ENCODE data around the gene OR12D1.
"Not testable (repeated sequence)": the region's sequence is repeated elsewhere in the genome, so short reads cannot be mapped to it uniquely, and the experiment has no call there.

OR12D1 gene

DNA sequence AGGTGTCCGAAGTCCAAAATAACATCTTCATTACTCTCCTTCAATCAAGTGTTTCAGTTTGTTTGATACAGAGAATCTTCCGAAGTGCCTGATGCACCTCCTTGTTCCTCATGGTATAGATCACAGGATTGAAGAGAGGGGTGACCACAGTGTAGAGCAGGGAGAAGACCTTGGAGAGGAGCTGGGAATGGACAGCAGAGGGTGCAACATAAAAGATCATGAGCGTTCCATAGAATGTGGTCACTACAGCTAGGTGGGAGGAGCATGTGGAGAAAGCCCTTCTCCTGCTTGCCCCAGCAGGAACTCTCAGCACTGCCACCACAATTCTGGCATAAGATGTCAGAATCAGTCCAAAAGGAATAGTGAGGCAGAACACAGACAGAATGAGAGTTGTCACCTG lies 11.9 kb downstream of the OR12D1 start:
- Histone ChIP-seq H4K20me1 (ENCODE audit: insufficient read depth, low read length) (no peaks in the 10 kb centered on the region), H3K9ac (ENCODE audit: low read length) (no peak overlapping the region), H2AFZ (ENCODE audit: low read length) (no peak overlapping the region), H3K4me3 (ENCODE audit: low read length) (no peak overlapping the region), H3K9me2 (replicated peaks; ENCODE audit: insufficient read depth, low read length) (no peaks in the 10 kb centered on the region), H3F3A (ENCODE audit: insufficient read depth, low read length) (no peaks in the 10 kb centered on the region), H3K4me1 (ENCODE audit: low read length) (no peaks in the 10 kb centered on the region), H3K27ac (ENCODE audit: low read length) (no peak overlapping the region), H3K27me3 (replicated peaks; ENCODE audit: insufficient read depth, low read length) (no peaks in the 10 kb centered on the region), H3K79me2 (ENCODE audit: low read length) (no peaks in the 10 kb centered on the region), H3K9me3 (replicated peaks; ENCODE audit: insufficient read depth, low read length) (no peaks in the 10 kb centered on the region), H3K4me2 (ENCODE audit: low read depth, low read length) (no peak overlapping the region), H3K36me3 (replicated peaks; ENCODE audit: insufficient read depth, low read length) (no peaks in the 10 kb centered on the region)
- TF ChIP-seq, protein P1, sequence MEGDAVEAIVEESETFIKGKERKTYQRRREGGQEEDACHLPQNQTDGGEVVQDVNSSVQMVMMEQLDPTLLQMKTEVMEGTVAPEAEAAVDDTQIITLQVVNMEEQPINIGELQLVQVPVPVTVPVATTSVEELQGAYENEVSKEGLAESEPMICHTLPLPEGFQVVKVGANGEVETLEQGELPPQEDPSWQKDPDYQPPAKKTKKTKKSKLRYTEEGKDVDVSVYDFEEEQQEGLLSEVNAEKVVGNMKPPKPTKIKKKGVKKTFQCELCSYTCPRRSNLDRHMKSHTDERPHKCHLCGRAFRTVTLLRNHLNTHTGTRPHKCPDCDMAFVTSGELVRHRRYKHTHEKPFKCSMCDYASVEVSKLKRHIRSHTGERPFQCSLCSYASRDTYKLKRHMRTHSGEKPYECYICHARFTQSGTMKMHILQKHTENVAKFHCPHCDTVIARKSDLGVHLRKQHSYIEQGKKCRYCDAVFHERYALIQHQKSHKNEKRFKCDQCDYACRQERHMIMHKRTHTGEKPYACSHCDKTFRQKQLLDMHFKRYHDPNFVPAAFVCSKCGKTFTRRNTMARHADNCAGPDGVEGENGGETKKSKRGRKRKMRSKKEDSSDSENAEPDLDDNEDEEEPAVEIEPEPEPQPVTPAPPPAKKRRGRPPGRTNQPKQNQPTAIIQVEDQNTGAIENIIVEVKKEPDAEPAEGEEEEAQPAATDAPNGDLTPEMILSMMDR (IDR thresholded peaks at IDR 0.05; ENCODE audit: low read length): no peak
- TF ChIP-seq EZH2 (optimal IDR thresholded peaks at IDR 0.05; ENCODE audit: low read depth, low read length): no peak
- no peak for TF ChIP-seq EZH2phosphoT487 (IDR thresholded peaks at IDR 0.05; ENCODE audit: low read length)
- no peak for DNase-seq

DNA sequence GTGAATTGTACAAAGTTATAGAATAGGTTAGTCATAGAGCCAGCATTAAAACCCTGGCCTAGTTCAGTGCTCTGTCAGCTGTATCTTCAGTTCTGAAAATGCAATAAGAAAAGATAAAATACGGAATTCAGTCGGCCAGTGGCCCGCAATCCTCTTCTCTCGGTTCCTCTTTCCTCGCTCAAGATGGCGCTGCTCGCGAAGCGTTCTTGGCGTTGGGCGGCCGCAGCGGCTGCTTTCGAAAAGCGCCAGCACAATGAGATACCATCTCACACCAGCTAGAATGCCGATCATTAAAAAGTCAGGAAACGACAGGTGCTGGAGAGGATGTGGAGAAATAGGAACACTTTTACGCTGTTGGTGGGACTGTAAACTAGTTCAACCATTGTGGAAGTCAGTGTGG lies 22.0 kb downstream of the OR12D1 start:
- not testable (repeated sequence) for H3K27ac ChIP-seq (ENCODE audit: low read length); H3K4me1 ChIP-seq (ENCODE audit: low read length); DNase-seq; H3K9ac ChIP-seq (ENCODE audit: low read length); H3F3A ChIP-seq (ENCODE audit: insufficient read depth, low read length); H3K9me3 ChIP-seq (replicated peaks; ENCODE audit: insufficient read depth, low read length); H4K20me1 ChIP-seq (ENCODE audit: insufficient read depth, low read length); H3K27me3 ChIP-seq (replicated peaks; ENCODE audit: insufficient read depth, low read length); H2AFZ ChIP-seq (ENCODE audit: low read length); H3K9me2 ChIP-seq (replicated peaks; ENCODE audit: insufficient read depth, low read length); H3K4me3 ChIP-seq (ENCODE audit: low read length); H3K4me2 ChIP-seq (ENCODE audit: low read depth, low read length); H3K36me3 ChIP-seq (replicated peaks; ENCODE audit: insufficient read depth, low read length); H3K79me2 ChIP-seq (ENCODE audit: low read length)

DNA sequence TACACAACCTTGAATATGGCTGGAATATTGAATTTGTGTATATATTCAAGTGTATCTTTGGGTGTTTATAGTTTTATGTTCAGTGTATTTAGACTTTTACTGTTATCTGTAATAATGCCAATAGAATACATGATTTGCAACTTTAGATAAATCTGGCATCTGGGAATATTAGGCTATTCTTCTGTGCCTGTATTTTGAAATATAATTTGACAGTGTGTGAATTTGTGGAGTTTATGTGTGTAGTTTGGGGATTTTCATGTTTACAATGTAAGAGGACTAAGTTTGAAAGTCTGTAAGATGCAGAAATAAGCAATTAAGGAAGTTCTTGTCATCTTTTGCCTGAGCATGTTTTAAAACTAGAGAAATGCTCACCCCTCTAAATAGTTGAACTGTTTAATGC lies 24.3 kb downstream of the OR12D1 start, which contains the start of gene OR10C1:
TSS of gene OR10C1 (plus strand) at position 301 of the 400 bp plus-strand sequence. CDS start 710 bp downstream, outside the sequence.
- H3K9me3 ChIP-seq (replicated peaks; ENCODE audit: insufficient read depth, low read length): no peaks in the 10 kb centered on the region
- H3K4me1 ChIP-seq (ENCODE audit: low read length): no peaks in the 10 kb centered on the region
- H3K9ac ChIP-seq (ENCODE audit: low read length): no peak within 1 kb of the TSS
- no peaks in the 10 kb centered on the region for H3K36me3 ChIP-seq (replicated peaks; ENCODE audit: insufficient read depth, low read length)
- no peaks in the 10 kb centered on the region for H3F3A ChIP-seq (ENCODE audit: insufficient read depth, low read length)
- no peaks in the 10 kb centered on the region for H3K79me2 ChIP-seq (ENCODE audit: low read length)
- no peak within 1 kb of the TSS for H3K27ac ChIP-seq (ENCODE audit: low read length)
- DNase-seq: no peak
- H3K27me3 ChIP-seq (replicated peaks; ENCODE audit: insufficient read depth, low read length): no peaks in the 10 kb centered on the region
- H4K20me1 ChIP-seq (ENCODE audit: insufficient read depth, low read length): no peaks in the 10 kb centered on the region
- no peak within 1 kb of the TSS for H2AFZ ChIP-seq (ENCODE audit: low read length)
- TF ChIP-seq EZH2 (optimal IDR thresholded peaks at IDR 0.05; ENCODE audit: low read depth, low read length): no peak
- no peak for TF ChIP-seq EZH2phosphoT487 (IDR thresholded peaks at IDR 0.05; ENCODE audit: low read length)
- TF ChIP-seq, protein P1 (IDR thresholded peaks at IDR 0.05; ENCODE audit: low read length): no peak
- no peaks in the 10 kb centered on the region for H3K9me2 ChIP-seq (replicated peaks; ENCODE audit: insufficient read depth, low read length)
- H3K4me2 ChIP-seq (ENCODE audit: low read depth, low read length): no peak within 1 kb of the TSS
- no peak within 1 kb of the TSS for H3K4me3 ChIP-seq (ENCODE audit: low read length)

DNA sequence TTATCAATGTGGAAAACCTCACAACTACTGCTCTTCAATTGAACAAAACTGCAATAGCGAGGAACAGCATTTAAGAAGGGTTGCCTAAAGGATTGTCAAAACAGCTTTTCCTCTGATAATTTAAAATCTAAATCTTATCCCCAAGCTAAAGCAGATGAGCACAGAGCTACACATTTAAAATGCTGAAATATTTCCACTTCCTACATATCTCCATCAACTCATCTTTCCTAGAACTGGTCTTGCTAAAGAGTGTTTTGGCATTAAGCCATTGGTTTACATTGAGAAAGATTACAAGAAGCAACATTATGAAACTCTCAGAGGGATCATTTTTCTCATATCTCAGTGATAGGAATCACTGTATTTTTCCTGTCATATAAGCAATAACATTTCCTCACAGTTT lies 28.0 kb downstream of the OR12D1 start:
- Histone ChIP-seq H3K9ac (ENCODE audit: low read length) (no peak overlapping the region), H3K4me3 (ENCODE audit: low read length) (no peak overlapping the region), H3K27me3 (replicated peaks; ENCODE audit: insufficient read depth, low read length) (no peaks in the 10 kb centered on the region), H3K27ac (ENCODE audit: low read length) (no peak overlapping the region), H3K9me3 (replicated peaks; ENCODE audit: insufficient read depth, low read length) (no peaks in the 10 kb centered on the region), H3F3A (ENCODE audit: insufficient read depth, low read length) (no peaks in the 10 kb centered on the region), H3K36me3 (replicated peaks; ENCODE audit: insufficient read depth, low read length) (no peaks in the 10 kb centered on the region), H3K9me2 (replicated peaks; ENCODE audit: insufficient read depth, low read length) (no peaks in the 10 kb centered on the region), H3K4me1 (ENCODE audit: low read length) (no peaks in the 10 kb centered on the region), H3K4me2 (ENCODE audit: low read depth, low read length) (no peak overlapping the region), H4K20me1 (ENCODE audit: insufficient read depth, low read length) (no peaks in the 10 kb centered on the region), H2AFZ (ENCODE audit: low read length) (no peak overlapping the region), H3K79me2 (ENCODE audit: low read length) (no peaks in the 10 kb centered on the region)
- no peak for DNase-seq
- TF ChIP-seq, protein P1 (IDR thresholded peaks at IDR 0.05; ENCODE audit: low read length): no peak
- no peak for TF ChIP-seq EZH2phosphoT487 (IDR thresholded peaks at IDR 0.05; ENCODE audit: low read length)
- no peak for TF ChIP-seq EZH2 (optimal IDR thresholded peaks at IDR 0.05; ENCODE audit: low read depth, low read length)

DNA sequence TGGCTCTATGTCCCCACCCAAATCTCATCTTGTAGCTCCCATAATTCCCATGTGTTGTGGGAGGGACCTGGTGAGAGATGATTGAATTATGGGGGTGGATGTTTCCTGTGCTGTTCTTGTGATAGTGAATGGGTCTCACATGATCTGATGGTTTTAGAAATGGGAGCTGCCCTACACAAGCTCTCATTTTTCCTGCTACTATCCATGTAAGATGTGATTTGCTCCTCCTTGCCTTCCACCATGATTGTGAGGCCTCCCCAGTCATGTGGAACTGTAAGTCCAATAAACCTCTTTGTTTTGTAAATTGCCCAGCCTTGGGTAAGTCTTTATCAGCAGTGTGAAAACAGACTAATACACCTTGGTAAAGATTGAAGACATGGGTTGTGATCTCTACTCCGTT lies 29.3 kb downstream of the OR12D1 start:
- not testable (repeated sequence) for H3K27me3 ChIP-seq (replicated peaks; ENCODE audit: insufficient read depth, low read length); H3K4me1 ChIP-seq (ENCODE audit: low read length); H3F3A ChIP-seq (ENCODE audit: insufficient read depth, low read length); H3K9me3 ChIP-seq (replicated peaks; ENCODE audit: insufficient read depth, low read length); H3K4me2 ChIP-seq (ENCODE audit: low read depth, low read length); H3K36me3 ChIP-seq (replicated peaks; ENCODE audit: insufficient read depth, low read length); H3K79me2 ChIP-seq (ENCODE audit: low read length); H2AFZ ChIP-seq (ENCODE audit: low read length); H3K9ac ChIP-seq (ENCODE audit: low read length); H3K27ac ChIP-seq (ENCODE audit: low read length); H3K4me3 ChIP-seq (ENCODE audit: low read length); DNase-seq; H4K20me1 ChIP-seq (ENCODE audit: insufficient read depth, low read length); H3K9me2 ChIP-seq (replicated peaks; ENCODE audit: insufficient read depth, low read length)
